HG03066 (cell line): ENCODE data around the gene TNRC6A.
"Not testable (repeated sequence)": the region's sequence is repeated elsewhere in the genome, so short reads cannot be mapped to it uniquely, and the experiment has no call there.

Experiments used
- ATAC-seq: cut with Tn5 transposase; IDR thresholded peaks from one replicate; pipeline ENCODE4 v1.9.1; 2021; ENCODE audit warnings: low read depth; ENCODE audit not compliant: unreplicated experiment

TNRC6A gene

GRCh38 chr16:24807301-24807700, 77.8 kb downstream of the TNRC6A start:
- no peak for ATAC-seq

GRCh38 chr16:24810951-24811843, 81.7 kb downstream of the TNRC6A start:
- no peak for ATAC-seq

GRCh38 chr16:24812813-24813212, 83.4 kb downstream of the TNRC6A start:
- not testable (repeated sequence) for ATAC-seq

GRCh38 chr16:24815021-24815420, 85.6 kb downstream of the TNRC6A start:
- ATAC-seq = no peak

GRCh38 chr16:24816688-24817087, 87.2 kb downstream of the TNRC6A start:
- no peak for ATAC-seq

GRCh38 chr16:24819462-24820040, 90.1 kb downstream of the TNRC6A start:
- no peak for ATAC-seq

- no peak for ATAC-seq
These were observed 91.1 kb downstream of the TNRC6A start for GRCh38 chr16:24820522-24820921.

- no peak for ATAC-seq
These were observed 91.7 kb downstream of the TNRC6A start for GRCh38 chr16:24821129-24821528.

- no peak for ATAC-seq
These were observed 93.1 kb downstream of the TNRC6A start for GRCh38 chr16:24822542-24822941.

GRCh38 chr16:24822974-24823373, 93.5 kb downstream of the TNRC6A start:
- no peak for ATAC-seq

- ATAC-seq = no peak
These were observed 96.2 kb downstream of the TNRC6A start for GRCh38 chr16:24825696-24826095.

- no peak for ATAC-seq
These were observed 96.7 kb downstream of the TNRC6A start for GRCh38 chr16:24826096-24826690.

GRCh38 chr16:24826817-24827566, 97.5 kb downstream of the TNRC6A start:
- ATAC-seq = no peak

GRCh38 chr16:24829153-24829552, 99.7 kb downstream of the TNRC6A start:
- no peak for ATAC-seq

GRCh38 chr16:24833352-24833751, 103.9 kb downstream of the TNRC6A start:
- no peak for ATAC-seq

- no peak for ATAC-seq
These were observed 105.2 kb downstream of the TNRC6A start for GRCh38 chr16:24834459-24835335.

- no peak for ATAC-seq
These were observed 107.4 kb downstream of the TNRC6A start for GRCh38 chr16:24836836-24837235.

GRCh38 chr16:24837969-24838368, 108.5 kb downstream of the TNRC6A start:
- ATAC-seq = no peak

GRCh38 chr16:24838554-24839266, 109.3 kb downstream of the TNRC6A start:
- no peak for ATAC-seq
